Neural crest cell (in vitro differentiated cells): ENCODE data around the gene OXNAD1. TPM values are rescaled to one million over a fixed set of nuclear protein-coding genes. Genes with fewer than 3 reads are reported as not detected.

Experiments used
- DNase-seq: peaks from one replicate; pipeline ENCODE4 v3.0.0; 2021; ENCODE audit warnings: low read depth, mixed read lengths, low spot score
- H3K27ac Mint-ChIP-seq: one replicate; pipeline ENCODE4 v1.8.0; 2021; ENCODE audit warnings: mild to moderate bottlenecking, mixed read lengths; ENCODE audit not compliant: unreplicated experiment
- H3K27me3 Mint-ChIP-seq: 2 replicates; pipeline ENCODE4 v1.8.0; 2021; ENCODE audit warnings: low read depth, mild to moderate bottlenecking, mixed read lengths
- H3K36me3 Mint-ChIP-seq: 2 replicates; pipeline ENCODE4 v1.8.0; 2021; ENCODE audit warnings: low read depth, mild to moderate bottlenecking, mixed read lengths
- H3K4me1 Mint-ChIP-seq: 2 replicates; pipeline ENCODE4 v1.8.0; 2021; ENCODE audit warnings: mixed read lengths
- H3K4me3 Mint-ChIP-seq: one replicate; pipeline ENCODE4 v1.8.0; 2021; ENCODE audit warnings: mild to moderate bottlenecking, mixed read lengths
- H3K9me3 Mint-ChIP-seq: 2 replicates; pipeline ENCODE4 v1.8.0; 2021; ENCODE audit warnings: mixed read lengths
- CTCF ChIP-seq: fragments of 200-600 bp; sonication (generic); conservative IDR thresholded peaks from 2 replicates; pipeline ENCODE4 v1.5.0; 2021; ENCODE audit warnings: antibody characterized with exemption, mild to moderate bottlenecking
- total RNA-seq: library from RNA; stranded (reverse); gene quantifications from 2 replicates; pipeline ENCODE4 v1.2.1, GENCODE V29; 2021

Gene OXNAD1
- total RNA-seq, 1 donor from 2014 or later, result 17.4 TPM

GRCh38 chr3:16266714-16267113 lies 1.7 kb downstream of the OXNAD1 start:
- Mint-ChIP-seq H3K36me3 (no peaks in the 10 kb centered on the region), H3K27me3 (no peaks in the 10 kb centered on the region), H3K27ac (no peak overlapping the region), H3K4me3 (peak overlapping the region; percentile 80), H3K4me1 (peaks cover 24% of the 10 kb centered on the region), H3K9me3 (no peaks in the 10 kb centered on the region)
- TF ChIP-seq CTCF, result no peak
- no peak for DNase-seq

- no peak overlapping the region for H3K27ac Mint-ChIP-seq
- no peak for DNase-seq
Measured at GRCh38 chr3:16270855-16271254, 5.8 kb downstream of the OXNAD1 start.

GRCh38 chr3:16272588-16272987 lies 7.6 kb downstream of the OXNAD1 start:
- no peak overlapping the region for H3K27ac Mint-ChIP-seq
- H3K27me3 Mint-ChIP-seq, result no peaks in the 10 kb centered on the region
- no peaks in the 10 kb centered on the region for H3K9me3 Mint-ChIP-seq
- no peak for DNase-seq
- no peaks in the 10 kb centered on the region for H3K36me3 Mint-ChIP-seq
- peaks cover 3% of the 10 kb centered on the region for H3K4me1 Mint-ChIP-seq
- no peak overlapping the region for H3K4me3 Mint-ChIP-seq
- no peak for TF ChIP-seq CTCF

More at GRCh38 chr3:16270855-16271254, 5.8 kb downstream of the OXNAD1 start:
- Mint-ChIP-seq H3K27me3 (no peaks in the 10 kb centered on the region), H3K4me3 (no peak overlapping the region), H3K36me3 (no peaks in the 10 kb centered on the region), H3K4me1 (peaks cover 13% of the 10 kb centered on the region), H3K9me3 (no peaks in the 10 kb centered on the region)
- no peak for TF ChIP-seq CTCF

- DNase-seq, result no peak
- H3K36me3 Mint-ChIP-seq, result no peaks in the 10 kb centered on the region
- no peaks in the 10 kb centered on the region for H3K27me3 Mint-ChIP-seq
- H3K27ac Mint-ChIP-seq, result no peak overlapping the region
- TF ChIP-seq CTCF, result no peak
- no peak overlapping the region for H3K4me3 Mint-ChIP-seq
- H3K4me1 Mint-ChIP-seq, result no peaks in the 10 kb centered on the region
- H3K9me3 Mint-ChIP-seq, result no peaks in the 10 kb centered on the region
Measured at GRCh38 chr3:16273867-16274266, 8.9 kb downstream of the OXNAD1 start.

GRCh38 chr3:16277471-16277870 lies 12.5 kb downstream of the OXNAD1 start:
- no peaks in the 10 kb centered on the region for H3K27me3 Mint-ChIP-seq
- no peak overlapping the region for H3K27ac Mint-ChIP-seq
- TF ChIP-seq CTCF, result no peak
- no peaks in the 10 kb centered on the region for H3K9me3 Mint-ChIP-seq
- DNase-seq, result no peak
- peaks cover 4% of the 10 kb centered on the region for H3K36me3 Mint-ChIP-seq
- H3K4me3 Mint-ChIP-seq, result no peak overlapping the region
- H3K4me1 Mint-ChIP-seq, result no peaks in the 10 kb centered on the region
